Measurements from ENCODE around the gene METTL21C.

The METTL21C gene

GRCh38 chr13:102658660-102659059 lies 36.2 kb downstream of the METTL21C start:
- no peak for DNase-seq

- DNase-seq, result no peak
Observed at GRCh38 chr13:102657630-102658029, 37.2 kb downstream of the METTL21C start.

- no peak for DNase-seq
Observed at GRCh38 chr13:102654756-102655155, 40.1 kb downstream of the METTL21C start.

GRCh38 chr13:102651892-102652291 lies 43.0 kb downstream of the METTL21C start:
- DNase-seq, result no peak

GRCh38 chr13:102651392-102651791 lies 43.5 kb downstream of the METTL21C start:
- no peak for DNase-seq

- DNase-seq, result no peak
Observed at GRCh38 chr13:102650444-102650843, 44.4 kb downstream of the METTL21C start.

GRCh38 chr13:102648046-102648445 lies 46.8 kb downstream of the METTL21C start:
- DNase-seq, result no peak

- no peak for DNase-seq
Observed at GRCh38 chr13:102645701-102646100, 49.1 kb downstream of the METTL21C start.

- DNase-seq, result no peak
Observed at GRCh38 chr13:102643656-102644055, 51.2 kb downstream of the METTL21C start.

- no peak for DNase-seq
Observed at GRCh38 chr13:102642475-102642874, 52.4 kb downstream of the METTL21C start.

- DNase-seq, result no peak
Observed at GRCh38 chr13:102642029-102642428, 52.8 kb downstream of the METTL21C start.

GRCh38 chr13:102638741-102639140 lies 56.1 kb downstream of the METTL21C start:
- no peak for DNase-seq
